Activated CD8-positive, alpha-beta T cell treated with anti-CD3 and anti-CD28 coated beads for 36 hours (primary cell): ENCODE measurements around the gene SOBP. TPM values are rescaled to one million over a fixed set of nuclear protein-coding genes. Genes with fewer than 3 reads are reported as not detected.

ENCODE experiments used
- ATAC-seq: fragments of 200-7000 bp; cut with Tn5 transposase; one replicate; pipeline ENCODE4 v1.10.0; 2021; ENCODE audit warnings: mild to moderate bottlenecking, moderate library complexity
- CTCF ChIA-PET: fragments of 350-600 bp; sonication (Branson Sonifier 250); formaldehyde crosslinking; loops from one replicate; lab custom pipeline; 2021; ENCODE audit warnings: antibody characterized with exemption; lab: Charles Lee
- POLR2A ChIA-PET: fragments of 350-600 bp; sonication (Branson Sonifier 250); formaldehyde crosslinking; loops from one replicate; lab custom pipeline; 2021; ENCODE audit warnings: antibody characterized with exemption; lab: Charles Lee
- DNase-seq: peaks from one replicate; pipeline ENCODE4 v3.0.0-alpha.2; 2020
- H3K27ac Mint-ChIP-seq: one replicate; pipeline ENCODE4 v1.8.0; 2021; ENCODE audit warnings: mild to moderate bottlenecking, mixed read lengths
- H3K27me3 Mint-ChIP-seq: one replicate; pipeline ENCODE4 v1.8.0; 2021; ENCODE audit warnings: mixed read lengths
- H3K36me3 Mint-ChIP-seq: one replicate; pipeline ENCODE4 v1.8.0; 2021; ENCODE audit warnings: low read depth, mixed read lengths
- H3K4me1 Mint-ChIP-seq: one replicate; pipeline ENCODE4 v1.8.0; 2021; ENCODE audit warnings: low read depth, mixed read lengths
- H3K4me3 Mint-ChIP-seq: one replicate; pipeline ENCODE4 v1.8.0; 2021; ENCODE audit warnings: mild to moderate bottlenecking, moderate library complexity, mixed read lengths
- H3K9me3 Mint-ChIP-seq: one replicate; pipeline ENCODE4 v1.8.0; 2021; ENCODE audit warnings: mixed read lengths
- intact Hi-C: fragments of 100-400 bp; cut with micrococcal nuclease; formaldehyde crosslinking; loops from one replicate; pipeline ENCODE4 v1.10.0; 2022
- total RNA-seq, 2 experiments: library from RNA; stranded (reverse); gene quantifications; one replicate each; pipeline ENCODE4 v1.2.3, GENCODE V29; 2021
- TF ChIP-seq, protein P1 (sequence below): fragments of 200-600 bp; IDR thresholded peaks from one replicate; pipeline ENCODE4 v1.8.0; 2022; ENCODE audit warnings: antibody characterized with exemption, mild to moderate bottlenecking

The SOBP gene
- total RNA-seq, 2 experiments from 2014 or later = 0.77 to 1.1 TPM

DNA sequence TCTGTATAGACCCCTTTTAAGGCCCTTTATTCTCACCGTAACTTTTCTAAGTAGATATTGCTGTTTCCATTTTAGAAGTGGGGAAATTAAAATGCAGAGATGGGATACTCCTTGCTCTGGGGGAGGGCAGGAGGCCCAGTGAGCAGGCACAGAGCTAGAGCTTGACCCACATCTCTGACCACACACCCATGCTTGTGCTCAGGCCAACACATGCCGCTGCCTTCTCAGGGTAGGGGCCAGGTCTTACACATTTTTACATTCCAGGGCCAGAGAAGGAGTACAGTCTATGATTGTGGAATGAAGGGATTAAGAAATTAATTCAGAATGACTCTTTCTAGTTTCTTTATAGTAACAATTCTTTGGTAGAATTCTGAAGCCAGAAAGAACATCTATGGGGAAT is 104.8 kb downstream of the SOBP start:
- POLR2A ChIA-PET = no interaction called here
- no peak for DNase-seq
- Mint-ChIP-seq H3K9me3 (no peaks in the 10 kb centered on the region), H3K27me3 (no peaks in the 10 kb centered on the region), H3K36me3 (no peaks in the 10 kb centered on the region), H3K27ac (no peak overlapping the region), H3K4me3 (no peak overlapping the region), H3K4me1 (no peaks in the 10 kb centered on the region)
- intact Hi-C loops = no loop called here
- CTCF ChIA-PET = no interaction called here
- no peak for ATAC-seq
- TF ChIP-seq, protein P1, sequence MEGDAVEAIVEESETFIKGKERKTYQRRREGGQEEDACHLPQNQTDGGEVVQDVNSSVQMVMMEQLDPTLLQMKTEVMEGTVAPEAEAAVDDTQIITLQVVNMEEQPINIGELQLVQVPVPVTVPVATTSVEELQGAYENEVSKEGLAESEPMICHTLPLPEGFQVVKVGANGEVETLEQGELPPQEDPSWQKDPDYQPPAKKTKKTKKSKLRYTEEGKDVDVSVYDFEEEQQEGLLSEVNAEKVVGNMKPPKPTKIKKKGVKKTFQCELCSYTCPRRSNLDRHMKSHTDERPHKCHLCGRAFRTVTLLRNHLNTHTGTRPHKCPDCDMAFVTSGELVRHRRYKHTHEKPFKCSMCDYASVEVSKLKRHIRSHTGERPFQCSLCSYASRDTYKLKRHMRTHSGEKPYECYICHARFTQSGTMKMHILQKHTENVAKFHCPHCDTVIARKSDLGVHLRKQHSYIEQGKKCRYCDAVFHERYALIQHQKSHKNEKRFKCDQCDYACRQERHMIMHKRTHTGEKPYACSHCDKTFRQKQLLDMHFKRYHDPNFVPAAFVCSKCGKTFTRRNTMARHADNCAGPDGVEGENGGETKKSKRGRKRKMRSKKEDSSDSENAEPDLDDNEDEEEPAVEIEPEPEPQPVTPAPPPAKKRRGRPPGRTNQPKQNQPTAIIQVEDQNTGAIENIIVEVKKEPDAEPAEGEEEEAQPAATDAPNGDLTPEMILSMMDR = no peak

DNA sequence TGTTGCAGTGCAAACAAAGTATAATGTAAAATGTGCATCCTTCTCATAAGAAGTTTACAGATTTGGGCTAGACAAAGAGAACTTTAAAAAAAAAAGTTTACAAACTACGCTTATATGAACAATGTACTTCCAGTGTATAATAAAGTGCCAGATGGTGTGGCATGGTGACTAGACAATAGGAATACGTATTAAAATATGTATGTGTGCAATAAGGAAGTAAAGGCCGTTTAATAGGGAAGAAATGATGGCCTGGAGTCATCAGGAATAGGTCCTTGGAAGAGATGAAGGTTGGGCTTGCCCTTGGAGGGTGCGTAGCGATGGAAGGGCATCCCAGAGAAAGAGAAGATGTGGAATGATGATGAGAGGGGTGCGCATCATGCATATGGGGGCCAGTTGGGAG is 108.2 kb downstream of the SOBP start:
- H3K4me1 Mint-ChIP-seq = no peaks in the 10 kb centered on the region
- CTCF ChIA-PET = interaction anchor here (1.4 to 1.5 kb wide), 2 partner anchors 35 to 76 kb away, joined by 3 read pairs; no protein-coding TSS in a partner anchor
- TF ChIP-seq, protein P1 = no peak
- no peaks in the 10 kb centered on the region for H3K36me3 Mint-ChIP-seq
- intact Hi-C loops = no loop called here
- POLR2A ChIA-PET = no interaction called here
- no peaks in the 10 kb centered on the region for H3K9me3 Mint-ChIP-seq
- H3K27me3 Mint-ChIP-seq = no peaks in the 10 kb centered on the region
- no peak overlapping the region for H3K4me3 Mint-ChIP-seq
- DNase-seq (no peak), ATAC-seq (no peak)
- H3K27ac Mint-ChIP-seq = no peak overlapping the region

DNA sequence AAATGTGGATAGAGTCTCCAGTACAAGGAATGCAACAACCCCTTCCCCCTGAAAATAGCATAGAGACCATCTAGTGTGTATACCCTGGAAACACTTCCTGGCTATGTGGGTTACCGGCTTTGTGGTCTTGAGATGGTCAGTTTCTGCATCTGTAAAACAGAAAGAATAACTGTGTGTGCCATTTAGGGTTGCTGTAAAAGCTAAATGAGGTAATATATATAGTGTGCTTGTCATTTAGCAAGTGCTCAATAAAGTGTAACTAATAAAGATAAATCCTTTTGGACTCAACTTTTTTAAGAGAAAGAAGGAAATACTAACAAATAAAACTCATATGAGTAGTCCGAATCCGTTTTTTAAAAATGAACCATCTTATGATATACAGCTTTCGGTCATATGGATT is 109.1 kb downstream of the SOBP start:
- ChIA-PET CTCF (interaction anchor here (1.4 kb wide), 1 partner anchor 75 kb away, joined by 3 read pairs; no protein-coding TSS in a partner anchor), POLR2A (interaction anchor here (0.8 kb wide), 1 partner anchor 11 kb away, joined by 3 read pairs; no protein-coding TSS in a partner anchor)
- no peak for ATAC-seq
- Mint-ChIP-seq H3K36me3 (no peaks in the 10 kb centered on the region), H3K4me1 (no peaks in the 10 kb centered on the region), H3K9me3 (no peaks in the 10 kb centered on the region), H3K27ac (no peak overlapping the region), H3K27me3 (no peaks in the 10 kb centered on the region), H3K4me3 (no peak overlapping the region)
- no peak for DNase-seq
- TF ChIP-seq, protein P1 = no peak
- intact Hi-C loops = no loop called here

DNA sequence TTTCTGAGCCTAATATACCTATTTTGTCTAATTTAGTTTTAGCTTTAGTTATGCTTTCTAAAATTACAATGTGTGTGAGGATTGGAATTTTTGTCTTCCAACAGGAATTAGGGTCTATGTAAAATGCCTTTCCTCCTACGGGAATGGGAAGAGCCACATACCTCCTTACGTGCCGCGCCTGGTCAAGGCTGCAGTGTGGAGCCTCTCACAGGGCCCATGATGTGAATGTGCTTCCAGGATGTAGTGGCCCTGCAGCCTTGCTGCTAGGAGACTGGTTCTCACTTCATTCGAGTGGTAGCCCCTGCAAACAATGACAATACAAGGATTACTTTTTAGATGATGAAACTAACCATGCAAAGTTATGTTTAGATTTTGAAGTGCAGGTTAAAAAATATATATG is 110.2 kb downstream of the SOBP start:
- Mint-ChIP-seq H3K27ac (no peak overlapping the region), H3K4me1 (no peaks in the 10 kb centered on the region), H3K36me3 (no peaks in the 10 kb centered on the region), H3K9me3 (no peaks in the 10 kb centered on the region), H3K27me3 (no peaks in the 10 kb centered on the region), H3K4me3 (no peak overlapping the region)
- CTCF ChIA-PET = interaction anchor here (1.4 kb wide), 1 partner anchor 111 kb away, joined by 3 read pairs; no protein-coding TSS in a partner anchor
- TF ChIP-seq, protein P1 = no peak
- ATAC-seq (no peak), DNase-seq (no peak)
- POLR2A ChIA-PET = interaction anchor here (0.8 kb wide), 1 partner anchor 9 kb away, joined by 3 read pairs; no protein-coding TSS in a partner anchor
- intact Hi-C loops = no loop called here

DNA sequence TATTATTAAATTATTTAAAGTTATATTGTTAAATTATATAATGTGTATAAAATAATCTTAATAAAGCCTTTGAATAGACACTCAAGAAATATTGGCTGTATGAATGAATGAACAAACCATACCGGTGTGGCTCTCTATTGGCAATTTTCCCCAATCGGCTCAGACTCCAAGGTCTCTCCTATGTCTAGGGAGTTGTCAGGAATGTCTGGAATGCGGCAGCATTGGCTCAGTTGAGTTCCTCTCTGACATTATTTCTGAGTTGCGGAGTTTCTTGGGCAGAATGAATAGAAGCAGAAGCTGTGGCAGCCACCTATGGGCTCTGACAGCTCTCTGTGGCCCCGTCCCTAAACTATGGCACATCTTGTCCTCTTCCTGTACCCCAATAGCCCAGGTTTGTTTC is 111.0 kb downstream of the SOBP start:
- H3K4me3 Mint-ChIP-seq = no peak overlapping the region
- ATAC-seq = no peak
- H3K9me3 Mint-ChIP-seq = no peaks in the 10 kb centered on the region
- H3K36me3 Mint-ChIP-seq = no peaks in the 10 kb centered on the region
- ChIA-PET POLR2A (no interaction called here), CTCF (no interaction called here)
- intact Hi-C loops = no loop called here
- H3K27me3 Mint-ChIP-seq = no peaks in the 10 kb centered on the region
- H3K27ac Mint-ChIP-seq = no peak overlapping the region
- TF ChIP-seq, protein P1 = no peak
- no peak for DNase-seq
- no peaks in the 10 kb centered on the region for H3K4me1 Mint-ChIP-seq
